Small intestine (tissue), 16 donors: ENCODE results near the gene BROX. TPM values are rescaled to one million over a fixed set of nuclear protein-coding genes. Genes with fewer than 3 reads are reported as not detected.
"Not testable (repeated sequence)": the region's sequence is repeated elsewhere in the genome, so short reads cannot be mapped to it uniquely, and the experiment has no call there.

Experiments
- DNase-seq, 2 donors: peaks; one replicate each; pipeline versions ENCODE4 v3.0.0 to v3.0.0-alpha.2; 2013
- FAIRE-seq: peaks from 2 replicates; lab custom pipeline; 2012; peaks lifted over from hg19 to GRCh38; lab: Jason Lieb, UNC
- H3K27ac ChIP-seq, 3 donors: one replicate each; pipeline ENCODE4 v1.5.1; 2013; ENCODE audit warnings: low read length in 2 of 3, mild to moderate bottlenecking in 2 of 3, control low read depth in 1 of 3, inconsistent platforms in 1 of 3, low read depth in 1 of 3, moderate library complexity in 1 of 3
- H3K27me3 ChIP-seq, 3 donors: one replicate each; pipeline ENCODE4 v1.6.1; 2013; ENCODE audit warnings: low read length in 3 of 3, inconsistent platforms in 1 of 3; ENCODE audit not compliant: control insufficient read depth in 3 of 3, insufficient read depth in 3 of 3
- H3K36me3 ChIP-seq, 3 donors: one replicate each; pipeline ENCODE4 v1.6.1; 2013; ENCODE audit warnings: low read length in 3 of 3, inconsistent platforms in 1 of 3, low read depth in 1 of 3, mild to moderate bottlenecking in 1 of 3, moderate library complexity in 1 of 3; ENCODE audit not compliant: control insufficient read depth in 3 of 3, insufficient read depth in 2 of 3
- H3K4me1 ChIP-seq, 3 donors: one replicate each; pipeline ENCODE4 v1.6.1; 2013; ENCODE audit warnings: low read length in 2 of 3, inconsistent platforms in 1 of 3, low read depth in 1 of 3, mild to moderate bottlenecking in 1 of 3, moderate library complexity in 1 of 3; ENCODE audit not compliant: control insufficient read depth in 3 of 3, insufficient read depth in 2 of 3
- H3K4me3 ChIP-seq, 3 donors: one replicate each; pipeline ENCODE4 v1.5.1; 2013; ENCODE audit warnings: low read length in 3 of 3, control low read depth in 1 of 3, inconsistent platforms in 1 of 3, low read depth in 1 of 3, mild to moderate bottlenecking in 1 of 3, moderate library complexity in 1 of 3
- H3K9me3 ChIP-seq, 2 donors: one replicate each; pipeline ENCODE4 v1.6.1; 2013; ENCODE audit warnings: low read depth in 1 of 2, low read length in 1 of 2; ENCODE audit not compliant: control insufficient read depth in 2 of 2, insufficient read depth in 1 of 2
- WGBS, 3 donors: extraction: QIAGEN DNeasy Blood & Tissue Kit; methylation state at CpG; one replicate each; pipeline ENCODE4 v1.1.7; 2013; 5-methylcytosine and 5-hydroxymethylcytosine counted together
- long read RNA-seq, 10 donors: transcript quantifications; one replicate each; lab custom pipeline, GENCODE V29; 2026
- polyA plus RNA-seq, 4 donors: library from polyadenylated mRNA; stranded (reverse) in 3 of 4; unstranded in 1 of 4; fragments of 200-250 nt in 3 of 4; fragments of 120-200 nt in 1 of 4; gene quantifications; one replicate each; pipeline versions ENCODE4 v1.2.1 to v1.2.3, GENCODE V29; 2013
- donor health status: healthy with polysubstance abuse.
- donor health status: control.
- donor health status: control.
- donor health status: Bipolar disorder and iron deficiency.
- donor health status: healthy.

The BROX gene
- 10 to 100 TPM; 22.0 to 43.3 (median 25.2) TPM for polyA plus RNA-seq
- long read RNA-seq, donor 1: 0 reads
- long read RNA-seq, donor 2: 0 reads
- long read RNA-seq, donor 3, partial matches to known transcripts: 12 of 12 reads
- long read RNA-seq, donor 3, other reads (novel, unspliced or antisense): 0 of 12 reads
- long read RNA-seq, donor 4: 0 reads
- long read RNA-seq, donor 5: 0 reads
- long read RNA-seq, donor 6, full-length matches to known transcripts: 1 of 29 reads
- long read RNA-seq, donor 6, partial matches to known transcripts: 28 of 29 reads
- long read RNA-seq, donor 6, other reads (novel, unspliced or antisense): 0 of 29 reads
- long read RNA-seq, donor 7: 0 reads
- long read RNA-seq, donor 8: 0 reads
- long read RNA-seq, donor 9: 0 reads
- long read RNA-seq, donor 10, full-length matches to known transcripts: 3 of 3 reads
- long read RNA-seq, donor 10, partial matches to known transcripts: 0 of 3 reads
- long read RNA-seq, donor 10, other reads (novel, unspliced or antisense): 0 of 3 reads

- Histone ChIP-seq H3K27me3 (no peaks in the 10 kb centered on the region), H3K4me3 (peak within 1 kb of the TSS; percentile 80 to 97 (median 92)), H3K27ac (peak within 1 kb of the TSS; percentile 89 to 98 (median 96)), H3K4me1 (peaks cover 2 to 10% (median 10%) of the 10 kb centered on the region in 3 donors), H3K9me3 (no peaks in the 10 kb centered on the region), H3K36me3 (peaks cover 0 to 8% (median 2%) of the 10 kb centered on the region in 3 donors)
- DNase-seq (peak; percentile 89 to 96), FAIRE-seq (no peak)
- WGBS, 3 donors: 1 to 3% (median 1%) methylated on average over 38 to 57 of the region's 62 CpGs
These were observed at the start of gene BROX, which contains the start of gene AIDA for GRCh38 chr1:222712253-222713090. Gene BROX (plus strand): TSS chr1:222712564. CDS start chr1:222715700, 3,136 bp downstream. Gene AIDA (minus strand): TSS chr1:222712491. CDS start chr1:222712317, 174 bp downstream.

- no peak overlapping the region for H3K27ac ChIP-seq
- H3K27me3 ChIP-seq: no peaks in the 10 kb centered on the region
- FAIRE-seq: no peak
- H3K4me1 ChIP-seq: no peaks in the 10 kb centered on the region
- no peaks in the 10 kb centered on the region for H3K9me3 ChIP-seq
- WGBS, 3 donors: 98 to 99% (median 98%) methylated on average over 4 of the region's 4 CpGs
- no peak for DNase-seq
- H3K4me3 ChIP-seq: no peak overlapping the region
- peaks cover 27 to 42% (median 27%) of the 10 kb centered on the region in 3 donors for H3K36me3 ChIP-seq
These were observed 48.9 kb upstream of the BROX start for GRCh38 chr1:222663431-222663934.

- no peaks in the 10 kb centered on the region for H3K27me3 ChIP-seq
- H3K9me3 ChIP-seq: no peaks in the 10 kb centered on the region
- no peak overlapping the region for H3K4me3 ChIP-seq
- peaks cover 21 to 34% (median 22%) of the 10 kb centered on the region in 3 donors for H3K36me3 ChIP-seq
- DNase-seq (no peak), FAIRE-seq (no peak)
- H3K4me1 ChIP-seq: no peaks in the 10 kb centered on the region
- peak overlapping the region in 1 of 3 donors; percentile 38 for H3K27ac ChIP-seq
- WGBS, 3 donors: 79 to 89% (median 89%) methylated on average over 7 of the region's 7 CpGs
These were observed 46.4 kb upstream of the BROX start for GRCh38 chr1:222665964-222666363.

- not testable (repeated sequence) for H3K9me3 ChIP-seq, DNase-seq, H3K27me3 ChIP-seq, H3K4me3 ChIP-seq, H3K4me1 ChIP-seq, FAIRE-seq, H3K27ac ChIP-seq
- H3K36me3 ChIP-seq: peaks cover 13 to 21% (median 17%) of the 10 kb centered on the region in 3 donors
- no CpG with 5 or more reads among the region's 4 CpGs for WGBS, 3 donors
These were observed 44.2 kb upstream of the BROX start for GRCh38 chr1:222668184-222668583.

GRCh38 chr1:222669107-222669506, 43.3 kb upstream of the BROX start:
- FAIRE-seq, H3K4me3 ChIP-seq, H3K27me3 ChIP-seq, H3K4me1 ChIP-seq, DNase-seq, H3K9me3 ChIP-seq, H3K27ac ChIP-seq: not testable (repeated sequence)
- 85 to 92% (median 88%) methylated on average over 1 of the region's 2 CpGs for WGBS, 3 donors
- peaks cover 8 to 16% (median 15%) of the 10 kb centered on the region in 3 donors for H3K36me3 ChIP-seq

- DNase-seq: no peak
- Histone ChIP-seq H3K4me3 (no peak overlapping the region), H3K9me3 (no peaks in the 10 kb centered on the region), H3K27me3 (no peaks in the 10 kb centered on the region), H3K4me1 (no peaks in the 10 kb centered on the region), H3K36me3 (peaks cover 8 to 11% (median 10%) of the 10 kb centered on the region in 3 donors), H3K27ac (no peak overlapping the region)
- 94 to 95% (median 94%) methylated on average over 1 of the region's 1 CpG for WGBS, 3 donors
- FAIRE-seq: no peak
These were observed 42.3 kb upstream of the BROX start for GRCh38 chr1:222670110-222670509.

GRCh38 chr1:222680080-222680479, 32.3 kb upstream of the BROX start:
- no peak overlapping the region for H3K4me3 ChIP-seq
- DNase-seq (no peak), FAIRE-seq (no peak)
- H3K27me3 ChIP-seq: no peaks in the 10 kb centered on the region
- no peak overlapping the region for H3K27ac ChIP-seq
- H3K36me3 ChIP-seq: peaks cover 4 to 9% (median 6%) of the 10 kb centered on the region in 3 donors
- no peaks in the 10 kb centered on the region for H3K9me3 ChIP-seq
- WGBS, 3 donors: 86 to 96% (median 95%) methylated on average over 1 of the region's 1 CpG
- H3K4me1 ChIP-seq: no peaks in the 10 kb centered on the region

GRCh38 chr1:222691016-222691415, 21.3 kb upstream of the BROX start:
- FAIRE-seq (no peak), DNase-seq (no peak)
- Histone ChIP-seq H3K27ac (no peak overlapping the region), H3K4me3 (no peak overlapping the region), H3K36me3 (peaks cover 6 to 9% (median 8%) of the 10 kb centered on the region in 3 donors), H3K27me3 (no peaks in the 10 kb centered on the region), H3K4me1 (no peaks in the 10 kb centered on the region), H3K9me3 (no peaks in the 10 kb centered on the region)
- WGBS, 3 donors: 94 to 100% (median 96%) methylated on average over 1 of the region's 1 CpG
